ENCODE measurements around the gene IL1RAPL1.

IL1RAPL1 gene

GRCh38 chrX:29880977-29881376 lies 1293.7 kb downstream of the IL1RAPL1 start:
- no peaks in the 10 kb centered on the region for H3K27me3 ChIP-seq (ENCODE audit: low read length)

DNA sequence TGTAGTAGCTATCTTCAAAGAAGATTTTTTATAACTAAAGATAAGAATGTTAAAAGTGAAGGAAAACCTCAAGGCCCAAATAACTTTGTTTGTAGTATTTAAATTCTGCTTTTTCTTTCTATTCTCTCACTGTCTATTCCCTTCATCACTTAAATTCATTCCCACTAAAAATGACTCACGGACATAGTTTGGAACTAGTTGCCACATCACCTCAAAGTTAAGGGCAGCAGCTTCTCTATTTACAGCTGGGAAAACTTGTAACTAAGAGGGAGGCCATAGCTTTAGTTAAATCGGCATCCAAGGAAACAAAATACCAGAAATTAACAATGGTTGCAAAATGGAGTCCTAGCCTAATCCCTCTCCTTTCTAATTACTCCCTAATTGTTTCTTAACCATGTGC lies 1302.8 kb downstream of the IL1RAPL1 start:
- Histone ChIP-seq H3K27ac (ENCODE audit: low read depth, low read length) (no peak overlapping the region), H2AFZ (ENCODE audit: low read depth, low read length, severe bottlenecking) (no peak overlapping the region), H3K27me3 (ENCODE audit: low read length) (no peaks in the 10 kb centered on the region), H3K9me3 (ENCODE audit: insufficient read depth, low read length) (no peaks in the 10 kb centered on the region), H3K4me2 (ENCODE audit: low read depth, low read length, poor library complexity, severe bottlenecking) (no peak overlapping the region), H3K9ac (ENCODE audit: low read length) (no peak overlapping the region), H3K4me3 (ENCODE audit: insufficient read depth, low read length, poor library complexity, severe bottlenecking) (no peak overlapping the region), H3K79me2 (ENCODE audit: insufficient read depth, low read length) (no peaks in the 10 kb centered on the region), H3K9me2 (replicated peaks; ENCODE audit: insufficient read depth, low read length) (no peaks in the 10 kb centered on the region), H4K20me1 (ENCODE audit: low read depth, low read length) (no peaks in the 10 kb centered on the region), H3K36me3 (ENCODE audit: low read length) (no peaks in the 10 kb centered on the region), H3F3A (ENCODE audit: insufficient read depth) (no peaks in the 10 kb centered on the region)
- TF ChIP-seq CTCF (IDR thresholded peaks at IDR 0.05; ENCODE audit: insufficient read depth, low read length, poor library complexity, severe bottlenecking) (no peak), EZH2phosphoT487 (conservative IDR thresholded peaks at IDR 0.05; ENCODE audit: low read length) (no peak)

More at GRCh38 chrX:29880977-29881376, 1293.7 kb downstream of the IL1RAPL1 start:
- Histone ChIP-seq H3K4me2 (ENCODE audit: low read depth, low read length, poor library complexity, severe bottlenecking) (no peak overlapping the region), H3K9ac (ENCODE audit: low read length) (no peak overlapping the region), H2AFZ (ENCODE audit: low read depth, low read length, severe bottlenecking) (no peak overlapping the region), H3K4me3 (ENCODE audit: insufficient read depth, low read length, poor library complexity, severe bottlenecking) (no peak overlapping the region), H3K79me2 (ENCODE audit: insufficient read depth, low read length) (no peaks in the 10 kb centered on the region), H3K9me2 (replicated peaks; ENCODE audit: insufficient read depth, low read length) (no peaks in the 10 kb centered on the region), H3K9me3 (ENCODE audit: insufficient read depth, low read length) (no peaks in the 10 kb centered on the region), H4K20me1 (ENCODE audit: low read depth, low read length) (no peaks in the 10 kb centered on the region), H3K27ac (ENCODE audit: low read depth, low read length) (no peak overlapping the region), H3K36me3 (ENCODE audit: low read length) (no peaks in the 10 kb centered on the region), H3F3A (ENCODE audit: insufficient read depth) (no peaks in the 10 kb centered on the region)
- TF ChIP-seq CTCF (IDR thresholded peaks at IDR 0.05; ENCODE audit: insufficient read depth, low read length, poor library complexity, severe bottlenecking) (no peak), EZH2phosphoT487 (conservative IDR thresholded peaks at IDR 0.05; ENCODE audit: low read length) (no peak)

GRCh38 chrX:29890646-29891200 lies 1303.5 kb downstream of the IL1RAPL1 start:
- Histone ChIP-seq H3K9me3 (ENCODE audit: insufficient read depth, low read length) (no peaks in the 10 kb centered on the region), H3K9me2 (replicated peaks; ENCODE audit: insufficient read depth, low read length) (no peaks in the 10 kb centered on the region), H2AFZ (ENCODE audit: low read depth, low read length, severe bottlenecking) (no peak overlapping the region)

More at GRCh38 chrX:29890646-29891200, 1303.5 kb downstream of the IL1RAPL1 start:
- no peak overlapping the region for H3K4me2 ChIP-seq (ENCODE audit: low read depth, low read length, poor library complexity, severe bottlenecking)
- H3K9ac ChIP-seq (ENCODE audit: low read length) = no peak overlapping the region
- H3K36me3 ChIP-seq (ENCODE audit: low read length) = no peaks in the 10 kb centered on the region
- no peaks in the 10 kb centered on the region for H3K27me3 ChIP-seq (ENCODE audit: low read length)
- no peak overlapping the region for H3K4me3 ChIP-seq (ENCODE audit: insufficient read depth, low read length, poor library complexity, severe bottlenecking)
- no peaks in the 10 kb centered on the region for H3K79me2 ChIP-seq (ENCODE audit: insufficient read depth, low read length)
- no peak for TF ChIP-seq EZH2phosphoT487 (conservative IDR thresholded peaks at IDR 0.05; ENCODE audit: low read length)
- TF ChIP-seq CTCF (IDR thresholded peaks at IDR 0.05; ENCODE audit: insufficient read depth, low read length, poor library complexity, severe bottlenecking) = no peak
- H3F3A ChIP-seq (ENCODE audit: insufficient read depth) = no peaks in the 10 kb centered on the region
- H3K27ac ChIP-seq (ENCODE audit: low read depth, low read length) = no peak overlapping the region
- H4K20me1 ChIP-seq (ENCODE audit: low read depth, low read length) = no peaks in the 10 kb centered on the region
